Activated naive CD4-positive, alpha-beta T cell (primary cell): ENCODE results near the gene TP63.

ENCODE experiments used
- DNase-seq, 4 experiments: peaks; one replicate each; lab custom pipeline; 2025; lab: John Stamatoyannopoulos, UW

TP63 gene

GRCh38 chr3:189862385-189862998 lies 231.3 kb downstream of the TP63 start:
- DNase-seq: no peak

GRCh38 chr3:189863031-189863430 lies 231.8 kb downstream of the TP63 start:
- DNase-seq: no peak

GRCh38 chr3:189868061-189868460 lies 236.9 kb downstream of the TP63 start:
- no peak for DNase-seq

- DNase-seq: no peak
Measured at GRCh38 chr3:189869165-189869564, 238.0 kb downstream of the TP63 start.

- no peak for DNase-seq
Measured at GRCh38 chr3:189871418-189871817, 240.2 kb downstream of the TP63 start.

GRCh38 chr3:189883113-189883753 lies 252.0 kb downstream of the TP63 start:
- no peak for DNase-seq

GRCh38 chr3:189890496-189890895 lies 259.3 kb downstream of the TP63 start:
- DNase-seq: no peak

- no peak for DNase-seq
Measured at GRCh38 chr3:189896533-189896932, 265.3 kb downstream of the TP63 start.

- DNase-seq: no peak
Measured at GRCh38 chr3:189897406-189897805, 266.2 kb downstream of the TP63 start.

GRCh38 chr3:189898559-189899153 lies 267.5 kb downstream of the TP63 start:
- no peak for DNase-seq

- DNase-seq: no peak
Measured at GRCh38 chr3:189899186-189899585, 268.0 kb downstream of the TP63 start.

GRCh38 chr3:189900578-189900977 lies 269.4 kb downstream of the TP63 start:
- DNase-seq: no peak

- no peak for DNase-seq
Measured at GRCh38 chr3:189901481-189901880, 270.3 kb downstream of the TP63 start.

GRCh38 chr3:189902230-189903186 lies 271.3 kb downstream of the TP63 start:
- DNase-seq: no peak

- no peak for DNase-seq
Measured at GRCh38 chr3:189903562-189904250, 272.5 kb downstream of the TP63 start.

- no peak for DNase-seq
Measured at GRCh38 chr3:189907803-189908202, 276.6 kb downstream of the TP63 start.

GRCh38 chr3:189908646-189909045 lies 277.5 kb downstream of the TP63 start:
- no peak for DNase-seq

- DNase-seq: no peak
Measured at GRCh38 chr3:189909139-189909538, 277.9 kb downstream of the TP63 start.

GRCh38 chr3:189909573-189909972 lies 278.4 kb downstream of the TP63 start:
- DNase-seq: no peak

- DNase-seq: no peak
Measured at GRCh38 chr3:189911001-189911400, 279.8 kb downstream of the TP63 start.

- no peak for DNase-seq
Measured at GRCh38 chr3:189914799-189915198, 283.6 kb downstream of the TP63 start.

- no peak for DNase-seq
Measured at GRCh38 chr3:189921770-189922169, 290.6 kb downstream of the TP63 start.
